Hematopoietic multipotent progenitor cell treated with erythropoietin and hydrocortisone succinate and interleukin-3 and kit ligand, for 8 days (in vitro differentiated cells): ENCODE results near the gene GALM.
A peak's percentile ranks its signal among the peaks of the same experiment; 100 is the strongest.
"Not testable (repeated sequence)": the region's sequence is repeated elsewhere in the genome, so short reads cannot be mapped to it uniquely, and the experiment has no call there.

ENCODE experiments used
- DNase-seq: peaks from one replicate; pipeline ENCODE4 v3.0.0-alpha.2; 2015

Gene GALM

DNA sequence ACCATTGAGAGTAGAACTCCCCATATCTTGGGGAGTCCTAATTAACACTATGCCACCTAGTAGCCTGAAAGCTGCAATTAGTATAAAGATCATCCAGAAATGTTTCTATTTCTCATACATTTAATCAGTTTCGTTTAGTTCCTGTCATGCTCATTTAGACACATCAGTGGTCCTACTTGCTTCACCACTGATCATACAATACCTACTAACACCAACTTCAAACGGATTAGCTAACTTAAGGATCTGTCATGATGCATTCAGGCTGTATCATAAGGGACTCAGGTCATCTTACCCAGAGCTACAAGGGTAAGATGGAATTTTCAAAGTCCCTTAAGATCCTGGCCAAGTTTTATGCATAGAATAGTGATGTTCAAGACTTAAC, 78.5 kb downstream of the GALM start:
- no peak for DNase-seq

DNA sequence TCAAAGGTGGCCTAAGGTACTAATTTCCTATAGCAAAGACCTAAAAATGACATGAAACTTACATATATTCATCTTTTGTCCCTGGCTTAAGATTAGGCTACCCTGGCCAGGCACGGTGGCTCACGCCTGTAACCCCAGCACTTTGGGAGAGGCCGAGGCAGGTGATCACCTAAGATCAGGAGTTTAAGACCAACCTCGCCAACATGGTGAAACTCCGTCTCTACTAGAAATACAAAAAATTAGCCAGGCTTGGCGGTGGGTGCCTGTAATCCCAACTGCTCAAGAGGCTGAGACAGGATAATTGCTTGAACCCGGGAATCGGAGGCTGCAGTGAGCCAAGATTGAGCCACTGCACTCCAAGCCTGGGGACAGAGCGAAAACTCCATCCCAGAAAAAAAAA, 79.4 kb downstream of the GALM start:
- no peak for DNase-seq

- DNase-seq, result no peak
Observed at GRCh38 chr2:38747007-38747424, 81.1 kb downstream of the GALM start.

DNA sequence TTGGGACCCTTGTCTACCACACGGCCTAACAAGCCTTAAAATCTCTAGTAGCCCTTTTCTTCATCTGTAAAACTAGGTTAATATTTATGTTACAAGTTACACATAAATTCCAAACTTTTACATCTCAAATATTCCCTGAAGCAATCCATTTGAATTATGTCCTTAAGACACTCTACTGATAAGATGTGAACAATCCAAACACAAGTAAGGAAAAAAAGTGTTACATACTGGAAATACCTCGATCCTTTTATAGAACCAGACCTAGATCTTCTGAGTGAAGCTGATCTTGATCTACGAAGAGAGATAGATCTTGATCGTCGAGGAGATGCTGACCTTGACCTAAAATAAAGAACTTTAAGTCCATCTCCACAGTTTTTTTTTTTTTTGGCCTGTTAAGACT, 81.9 kb downstream of the GALM start:
- DNase-seq, result no peak

DNA sequence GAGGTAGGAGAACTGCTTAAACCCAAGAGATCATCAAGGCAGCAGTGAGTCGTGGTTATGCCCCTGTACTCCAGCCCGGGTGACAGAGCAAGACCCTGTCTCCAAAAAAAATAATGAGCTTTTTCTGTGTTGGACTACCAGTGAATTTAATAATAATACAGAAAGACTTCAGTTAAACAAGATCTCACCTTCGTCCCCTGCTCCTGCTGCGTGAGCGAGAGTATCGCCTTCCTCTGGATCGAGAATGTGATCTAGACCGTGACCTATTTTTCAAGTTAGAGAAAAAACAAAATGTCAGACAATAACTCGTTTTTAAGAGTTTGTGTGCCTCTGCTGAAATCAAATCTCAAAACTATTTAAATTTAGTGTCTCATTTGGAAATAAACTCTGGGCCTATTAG, 82.5 kb downstream of the GALM start:
- DNase-seq, result no peak

DNA sequence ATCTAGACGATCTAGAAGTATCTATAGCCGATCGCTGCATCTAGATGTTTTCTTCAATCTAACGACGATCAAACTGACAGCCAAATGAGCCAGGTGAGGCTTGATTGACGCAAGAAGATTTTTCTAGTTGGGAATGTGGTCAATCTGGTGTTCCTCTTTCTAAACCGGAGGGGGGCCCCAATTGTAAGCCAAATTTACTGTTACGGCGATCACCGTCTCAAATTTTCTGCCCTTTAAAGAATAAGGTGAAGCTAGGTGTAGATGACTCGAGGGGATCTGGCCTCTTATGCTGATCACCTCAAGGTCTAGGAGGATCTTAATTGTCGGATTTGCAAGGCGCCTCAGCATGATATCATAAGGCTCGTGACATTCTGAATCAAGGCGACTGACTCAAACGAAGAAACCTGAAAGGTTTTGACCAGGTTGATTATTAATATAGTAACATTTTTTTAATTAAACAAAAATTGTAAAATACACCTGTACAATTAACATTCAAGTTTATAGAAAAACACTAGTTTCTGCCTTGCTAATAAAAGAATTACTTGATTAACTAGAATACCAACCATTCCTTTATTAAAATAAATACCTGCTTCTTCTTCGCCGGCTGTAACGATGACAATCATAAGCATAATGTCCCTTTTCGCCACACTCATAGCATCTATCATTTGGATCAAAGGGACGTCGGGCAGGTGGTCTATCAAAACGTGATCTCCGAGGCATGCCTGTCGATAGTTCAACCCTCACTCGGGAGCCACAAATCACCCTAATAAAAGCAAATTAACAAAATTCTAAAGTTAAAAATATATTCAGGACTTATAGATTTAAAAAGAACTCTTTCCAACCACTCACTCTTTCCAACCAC, 83.3 kb downstream of the GALM start:
- DNase-seq, result no peak

GRCh38 chr2:38750011-38750890, 84.3 kb downstream of the GALM start:
- peak; percentile 61 for DNase-seq

GRCh38 chr2:38750891-38751595, 85.1 kb downstream of the GALM start, which contains the start of gene SRSF7:
SRSF7 (minus strand) TSS chr2:38751361; CDS start chr2:38751256, 105 bp downstream.
- DNase-seq, result peak; percentile 99

GRCh38 chr2:38751596-38752410, 85.9 kb downstream of the GALM start:
- DNase-seq, result no peak

- no peak for DNase-seq
Observed at GRCh38 chr2:38754049-38754448, 88.1 kb downstream of the GALM start.

GRCh38 chr2:38754506-38754905, 88.6 kb downstream of the GALM start:
- no peak for DNase-seq

GRCh38 chr2:38755891-38756290, 90.0 kb downstream of the GALM start:
- not testable (repeated sequence) for DNase-seq

GRCh38 chr2:38763228-38763627, 97.3 kb downstream of the GALM start:
- no peak for DNase-seq

DNA sequence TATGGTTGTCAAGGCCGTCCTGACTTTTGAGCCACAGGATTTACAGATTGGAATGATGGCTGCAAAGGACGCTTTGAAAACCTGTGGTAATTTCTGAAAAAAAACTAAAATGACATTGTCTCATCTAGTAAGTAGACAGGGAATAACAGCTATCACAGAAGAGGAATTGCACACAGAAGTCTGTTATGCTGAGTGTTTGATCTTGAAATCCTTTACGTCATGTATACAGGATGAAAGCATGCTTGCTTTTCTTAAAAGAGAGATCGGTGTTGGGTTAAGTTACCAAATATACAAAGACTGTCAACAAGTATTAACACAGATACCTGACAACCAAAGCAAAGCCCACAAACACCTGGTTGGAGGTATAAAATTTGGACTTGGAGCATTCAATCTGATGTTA, 97.8 kb downstream of the GALM start:
- no peak for DNase-seq

DNA sequence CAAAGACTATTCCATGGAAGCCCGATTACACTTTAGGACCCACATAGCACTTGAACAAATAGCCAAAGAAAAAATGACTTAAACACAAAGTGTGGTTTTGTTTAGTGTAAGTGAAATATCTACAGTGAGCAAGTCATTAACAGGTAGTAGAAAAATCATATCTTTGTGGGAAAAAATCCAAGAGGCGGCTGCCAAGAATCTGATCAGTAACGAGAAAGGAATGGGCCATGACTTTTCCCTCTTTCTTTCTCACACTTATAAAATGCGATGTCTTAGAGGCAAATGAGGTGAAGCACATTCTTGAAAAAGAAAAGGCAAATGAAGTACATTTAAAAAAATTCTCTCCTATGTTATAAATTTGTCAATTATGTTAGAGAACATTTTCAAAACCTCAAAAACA, 99.2 kb downstream of the GALM start:
- DNase-seq, result no peak

- DNase-seq, result no peak
Observed at GRCh38 chr2:38765551-38765950, 99.6 kb downstream of the GALM start.

GRCh38 chr2:38771632-38772031, 105.7 kb downstream of the GALM start:
- DNase-seq, result no peak

- no peak for DNase-seq
Observed at GRCh38 chr2:38775097-38775920, 109.4 kb downstream of the GALM start.

- DNase-seq, result no peak
Observed at GRCh38 chr2:38775921-38776225, 110.0 kb downstream of the GALM start.

GRCh38 chr2:38776531-38776930, 110.6 kb downstream of the GALM start:
- no peak for DNase-seq

GRCh38 chr2:38778687-38779082, 112.8 kb downstream of the GALM start:
- peak; percentile 12 for DNase-seq

GRCh38 chr2:38783586-38783985, 117.7 kb downstream of the GALM start:
- DNase-seq, result no peak
